NCI-H82 treated with DMSO at 0.1 percent for 48 hours (cell line): Measurements from ENCODE around the gene RNF166.

Source experiments
- DNase-seq: peaks from one replicate; lab custom pipeline; 2025; ENCODE audit not compliant: unreplicated experiment; lab: John Stamatoyannopoulos, UW

The RNF166 gene

DNA sequence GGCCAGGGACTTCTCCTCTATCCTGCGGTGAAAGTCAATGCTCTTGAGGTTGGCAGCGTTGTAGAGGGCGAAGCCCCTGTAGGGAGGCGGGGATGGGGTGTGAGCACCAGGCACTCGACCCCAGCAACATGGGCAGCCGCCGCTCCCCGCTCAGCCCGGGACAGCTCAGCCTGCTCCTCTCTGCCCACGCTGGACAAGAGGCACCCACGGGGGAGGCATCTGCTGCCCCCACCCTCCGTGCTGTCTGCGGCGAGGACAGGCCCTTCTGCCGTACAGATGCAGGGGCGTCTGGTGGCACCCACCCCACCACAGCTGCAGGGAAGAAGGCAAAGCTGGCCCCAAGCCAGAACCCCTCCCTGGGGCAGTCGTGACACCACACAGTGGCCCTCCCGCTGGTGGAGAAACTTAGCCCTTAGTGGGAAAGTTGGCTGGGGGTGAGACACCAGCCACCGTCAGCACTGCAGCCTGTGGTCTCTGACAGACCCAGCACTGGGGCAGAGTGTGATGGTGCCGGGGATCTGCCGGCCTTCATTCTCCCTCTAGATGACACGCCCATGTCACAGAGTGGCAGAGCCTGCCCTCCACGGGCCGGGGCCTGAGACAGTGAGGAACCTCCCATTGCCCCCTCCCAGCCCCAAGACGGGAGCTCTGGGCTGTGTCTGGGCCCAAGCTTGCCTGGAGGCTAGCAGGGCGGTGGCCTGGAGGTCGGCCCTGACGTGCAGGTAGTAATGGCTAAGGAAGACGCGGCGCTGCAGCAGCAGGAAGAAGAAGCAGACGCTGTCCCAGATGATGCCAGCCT, 19.6 kb upstream of the RNF166 start:
- no peak for DNase-seq

DNA sequence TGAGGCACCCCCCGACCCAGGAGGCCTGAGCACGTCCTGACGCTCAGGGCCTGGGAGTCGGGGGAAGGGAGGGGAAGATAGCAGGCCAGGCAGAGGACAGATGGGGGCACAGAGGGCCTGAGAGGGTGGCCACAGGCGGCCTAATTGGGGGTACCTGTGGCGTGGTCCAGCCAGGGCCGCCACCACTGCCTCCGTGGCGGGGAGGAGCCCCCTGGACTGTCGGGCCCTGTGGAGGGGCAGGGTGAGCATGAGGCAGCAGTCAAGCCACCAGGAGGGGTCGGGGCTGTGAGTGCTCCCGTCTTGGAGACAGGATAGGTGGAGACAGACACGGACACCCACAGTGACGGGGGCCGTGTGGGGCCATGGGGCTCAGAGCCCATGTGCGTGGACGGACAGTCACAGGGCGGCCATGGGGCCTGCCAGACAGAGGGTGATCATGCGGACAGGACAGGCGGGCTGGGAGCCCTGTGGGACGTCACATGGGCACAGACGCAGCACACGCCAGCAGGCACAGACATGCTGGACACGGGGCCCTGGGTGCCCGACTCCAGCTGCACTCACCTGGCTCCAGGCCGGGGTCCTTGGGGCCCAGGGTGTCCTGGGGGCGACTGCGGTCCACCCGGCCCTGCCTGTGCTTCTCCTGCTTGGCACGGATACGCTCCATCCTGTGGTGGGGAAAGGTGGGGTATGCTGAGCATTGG, 18.8 kb upstream of the RNF166 start:
- no peak for DNase-seq

DNA sequence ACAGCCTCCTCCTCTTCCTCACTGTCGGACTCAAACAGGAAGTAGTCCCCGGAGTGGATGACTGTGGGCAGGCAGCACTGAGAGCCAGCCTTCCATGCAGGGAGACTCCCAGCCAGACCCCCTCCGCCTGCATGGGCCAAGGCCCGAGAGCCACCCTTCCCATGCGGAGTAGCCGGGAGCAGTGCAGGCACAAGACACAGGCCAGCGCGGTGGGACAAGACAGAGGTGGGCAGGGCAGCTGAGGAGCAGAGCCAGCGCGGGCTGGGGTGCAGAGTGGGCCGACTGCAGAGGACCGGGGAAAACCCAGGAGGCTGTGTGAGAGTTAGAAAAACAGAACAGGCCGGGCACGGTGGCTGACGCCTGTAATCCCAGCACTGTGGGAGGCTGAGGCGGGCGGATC, 17.7 kb upstream of the RNF166 start:
- DNase-seq, result no peak

DNA sequence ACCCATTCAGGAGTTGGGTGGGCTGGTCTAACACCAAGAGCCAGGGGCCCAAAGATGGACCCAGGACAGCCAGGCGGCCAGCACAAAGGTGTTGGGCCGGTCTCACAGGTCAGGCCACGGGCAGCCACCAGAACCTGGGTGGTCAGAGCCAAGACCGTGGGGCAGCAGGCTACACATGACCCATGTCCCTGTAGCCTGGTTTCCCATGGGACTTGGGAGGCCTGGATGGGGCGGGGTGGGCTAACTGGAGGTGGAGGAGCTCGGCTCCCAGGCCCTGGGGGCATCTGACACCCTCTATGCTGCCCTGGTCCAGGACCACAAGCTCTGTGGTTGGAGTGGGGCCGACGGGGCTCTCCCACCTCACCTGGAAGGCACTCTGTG, 17.3 kb upstream of the RNF166 start:
- no peak for DNase-seq

DNA sequence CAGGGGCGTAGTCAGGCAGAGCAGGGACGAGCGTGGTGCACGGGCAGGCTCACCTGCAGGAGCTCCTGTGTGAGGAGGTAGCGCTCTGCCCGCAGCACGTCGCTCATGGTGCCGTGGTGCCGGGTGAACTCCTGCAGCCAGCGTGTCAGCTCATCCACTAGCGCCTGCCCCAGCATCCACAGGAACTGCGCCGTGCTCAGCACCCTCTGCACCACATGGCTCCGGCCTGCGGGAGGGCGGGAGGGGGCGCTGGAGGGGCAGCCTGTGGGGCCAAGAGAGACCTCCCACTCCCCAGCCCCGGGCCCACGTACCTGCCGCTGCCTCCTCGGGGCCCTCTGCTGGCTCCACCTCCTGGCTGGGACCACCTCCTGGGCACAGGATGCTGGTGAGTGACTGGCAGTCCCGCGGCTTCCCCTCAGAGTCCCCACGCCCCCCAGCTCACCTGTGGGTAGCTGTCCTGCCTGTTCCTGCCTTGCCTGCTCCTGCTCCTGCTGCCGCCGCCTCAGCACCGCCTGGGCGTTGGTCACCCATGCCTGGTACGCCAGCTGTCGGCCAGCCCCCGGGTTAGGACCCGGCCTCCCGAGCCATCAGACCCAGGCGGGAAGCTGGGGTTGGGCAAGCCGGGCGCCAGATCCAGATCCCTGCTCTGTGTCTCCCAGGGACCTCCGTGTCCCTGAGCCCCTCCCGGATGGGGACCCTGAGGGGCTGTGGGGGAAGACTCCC, 16.7 kb upstream of the RNF166 start:
- no peak for DNase-seq

DNA sequence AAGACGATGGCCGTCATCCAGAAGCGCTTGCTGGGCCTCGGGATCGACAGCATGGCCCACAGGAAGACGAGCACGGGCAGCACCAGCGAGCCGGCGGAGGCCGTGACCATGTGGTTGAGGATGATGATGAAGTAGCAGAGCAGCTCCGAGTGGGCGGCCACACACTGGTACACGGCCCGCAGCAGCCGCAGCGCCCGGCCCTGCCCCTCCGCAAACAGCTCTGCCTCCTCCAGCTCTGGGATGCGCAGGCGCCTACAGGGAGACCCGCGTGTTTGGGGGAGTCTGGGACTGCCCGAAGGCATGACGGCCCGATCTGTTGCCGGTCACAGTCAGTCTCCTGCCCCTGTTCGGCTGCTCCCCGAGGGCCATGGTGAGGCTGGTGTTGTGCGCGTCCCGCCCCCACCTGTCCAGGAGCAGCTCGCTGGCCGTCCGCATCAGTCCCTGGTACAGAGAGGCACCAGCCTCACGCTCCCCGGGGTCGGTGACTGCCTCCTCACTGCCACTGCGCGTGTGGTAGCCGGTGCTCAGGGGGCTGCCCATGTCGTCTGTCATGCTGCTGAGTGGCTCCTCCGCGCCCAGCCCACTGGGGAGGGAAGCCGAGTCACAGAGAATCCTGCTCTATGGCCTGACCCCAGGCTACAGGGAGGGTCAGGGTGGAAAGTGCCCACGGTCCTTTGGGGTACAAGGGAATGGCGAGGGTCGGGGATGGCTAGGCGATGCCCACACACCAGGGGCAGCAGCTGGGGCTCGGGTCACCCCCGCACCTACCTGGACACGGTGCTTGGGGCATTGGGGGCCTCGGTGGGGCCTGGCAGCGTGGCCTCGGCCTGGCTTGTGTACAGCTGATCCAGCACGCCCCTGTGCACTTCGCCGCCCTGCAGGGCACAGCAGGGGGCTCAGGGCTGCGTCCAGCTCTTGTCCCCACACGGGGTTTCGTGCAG, 15.9 kb upstream of the RNF166 start:
- no peak for DNase-seq

DNA sequence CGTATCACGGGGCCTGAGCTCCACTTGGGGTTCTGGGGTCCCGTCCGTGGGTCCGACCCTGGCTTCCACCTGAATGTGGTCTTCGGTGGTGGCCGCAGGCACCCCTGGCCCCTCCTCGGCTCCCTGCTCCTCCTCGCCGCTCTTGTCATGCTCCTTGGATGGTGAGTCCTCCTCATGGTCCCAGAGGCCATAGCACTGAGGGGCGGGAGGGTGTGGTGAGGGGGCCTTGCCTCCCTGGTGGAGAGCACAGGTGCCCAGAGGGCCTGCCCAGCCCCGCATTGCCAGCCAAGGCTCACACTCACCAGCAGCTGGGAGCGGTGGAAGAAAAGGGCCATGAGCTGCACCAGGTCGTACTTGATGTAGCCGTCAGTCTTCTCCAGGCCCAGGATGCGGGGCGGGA, 15.0 kb upstream of the RNF166 start:
- no peak for DNase-seq

DNA sequence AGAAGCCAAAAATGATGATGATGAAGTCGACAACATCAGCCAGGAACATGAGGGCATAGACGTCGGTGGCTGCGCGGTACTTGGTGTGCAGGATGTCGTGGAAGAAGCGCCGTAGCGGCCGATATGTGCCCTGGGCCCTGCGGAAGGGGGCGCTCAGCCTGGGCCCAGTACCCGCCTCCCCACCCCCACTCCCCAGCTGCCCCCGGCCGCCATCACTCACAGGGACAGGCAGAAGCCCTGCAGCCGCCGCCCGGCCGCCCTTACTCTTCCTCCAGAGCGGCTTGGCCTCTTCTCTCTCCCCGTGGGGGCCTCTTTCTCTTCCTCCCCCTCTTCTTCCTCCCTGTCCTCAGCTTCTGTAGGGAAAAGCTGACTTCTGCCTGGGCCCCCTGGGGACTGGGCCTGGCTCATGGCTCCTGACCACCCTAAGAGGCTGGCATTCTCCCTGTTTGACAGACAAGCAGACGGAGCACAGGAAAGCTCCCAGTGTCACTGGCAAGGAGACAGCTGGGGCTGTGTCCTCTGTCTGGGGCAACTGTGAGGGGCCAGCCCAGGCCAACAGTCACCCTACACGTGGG, 14.3 kb upstream of the RNF166 start:
- no peak for DNase-seq

DNA sequence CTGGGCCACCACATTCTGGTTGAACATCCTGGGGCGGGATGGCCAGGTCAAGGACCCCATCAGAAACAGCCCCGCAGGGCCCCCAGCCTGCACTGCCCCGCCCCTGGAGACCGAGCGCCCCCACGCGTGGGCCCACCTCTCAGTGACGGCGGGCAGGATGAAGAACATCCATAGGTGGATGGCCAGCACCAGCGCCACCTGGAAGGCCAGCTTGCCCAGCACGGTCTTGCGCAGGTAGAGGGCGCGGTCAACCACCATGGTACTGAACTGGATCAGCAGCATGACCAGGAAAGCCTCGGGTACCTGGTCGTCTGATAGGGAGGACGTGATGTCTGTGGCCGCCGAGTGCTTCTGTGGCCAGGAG, 13.7 kb upstream of the RNF166 start:
- no peak for DNase-seq

DNA sequence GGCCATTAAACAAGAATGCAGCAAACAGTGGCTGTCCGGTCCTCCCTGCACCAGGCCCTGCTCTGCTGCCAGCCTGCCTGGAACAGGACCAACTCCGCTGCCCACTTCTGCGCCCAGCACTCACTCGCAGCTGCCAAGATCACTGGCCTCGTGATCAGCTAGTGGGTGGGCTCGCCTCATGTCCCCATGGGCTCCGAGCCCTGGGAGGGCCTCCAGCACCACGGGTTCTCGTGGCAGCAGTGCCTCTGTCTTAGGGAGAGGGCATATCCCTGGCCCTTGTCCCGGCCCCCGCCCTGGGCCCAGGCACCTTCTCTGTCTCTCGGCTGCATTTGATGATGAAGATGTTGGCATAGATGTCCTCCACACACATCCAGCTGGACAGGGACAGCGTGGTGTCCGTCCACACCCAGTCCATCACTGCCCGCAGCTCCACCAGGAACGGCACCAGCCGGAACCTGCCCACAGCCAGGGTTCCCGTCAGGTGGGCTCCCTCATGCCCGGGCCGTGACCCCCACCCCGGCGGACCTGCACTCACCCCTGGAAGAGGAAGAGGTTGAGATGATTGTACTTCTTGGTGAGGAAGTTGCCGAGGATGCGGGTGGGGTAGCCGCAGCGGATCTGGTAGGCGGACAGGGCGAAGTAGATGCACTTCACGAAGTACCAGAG, 13.2 kb upstream of the RNF166 start:
- DNase-seq, result no peak

DNA sequence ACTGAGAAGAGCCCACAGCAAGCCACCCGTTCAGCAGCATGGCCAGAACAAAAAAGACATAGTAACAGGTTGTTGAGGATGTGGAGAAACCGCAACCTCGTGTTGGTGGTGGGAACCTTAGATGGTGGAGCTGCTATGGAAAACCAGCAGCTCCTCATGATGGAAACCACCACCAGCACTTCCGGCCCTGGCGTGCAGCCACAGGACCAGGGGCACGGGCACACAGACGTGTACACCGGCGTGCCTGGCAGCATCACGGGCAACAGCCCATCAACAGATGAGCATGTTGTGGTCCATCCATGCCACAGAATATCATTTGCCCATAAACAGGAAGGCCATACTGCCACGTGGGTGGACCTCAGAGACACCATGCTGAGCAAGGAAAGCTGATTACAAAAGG, 12.0 kb upstream of the RNF166 start:
- DNase-seq, result no peak

DNA sequence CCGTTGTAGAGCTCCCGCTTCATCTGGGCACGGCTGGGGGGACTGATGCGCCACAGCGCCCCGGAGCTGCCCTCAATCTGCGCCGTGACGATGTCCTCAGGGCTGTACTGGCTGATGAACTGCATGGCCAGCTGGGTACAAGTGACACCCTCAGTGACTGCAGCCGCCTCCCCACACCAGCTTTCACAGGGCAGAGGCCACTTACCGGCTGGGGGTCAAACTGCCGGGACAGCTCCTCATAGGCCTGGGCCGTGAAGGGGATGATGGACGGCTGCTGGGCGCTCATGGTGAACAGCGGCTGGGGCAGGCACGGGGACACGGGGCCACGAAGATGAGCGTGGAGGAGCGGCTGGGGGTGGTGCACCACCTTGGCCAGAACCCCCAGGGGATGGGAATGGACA, 10.4 kb upstream of the RNF166 start:
- DNase-seq, result no peak

DNA sequence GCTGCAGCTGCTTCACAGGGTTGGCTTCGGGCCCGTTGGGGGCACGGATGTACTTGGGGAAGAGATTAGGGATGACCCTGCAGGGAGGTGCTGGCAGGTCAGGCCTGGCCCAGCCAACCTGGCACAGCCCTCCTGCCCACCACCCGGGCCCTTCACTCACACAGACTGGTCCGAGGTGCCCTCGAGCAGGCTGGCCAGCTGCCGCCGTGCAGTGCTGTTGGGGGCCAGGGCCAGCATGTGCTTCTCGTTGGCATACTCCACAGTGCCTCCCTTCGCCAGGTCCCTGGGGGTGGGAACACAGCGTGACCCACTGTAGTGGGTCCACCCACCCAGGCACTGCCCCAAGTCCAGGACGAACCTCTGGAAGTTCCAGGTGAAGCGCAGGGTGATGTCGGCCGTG, 10.0 kb upstream of the RNF166 start:
- DNase-seq, result no peak

DNA sequence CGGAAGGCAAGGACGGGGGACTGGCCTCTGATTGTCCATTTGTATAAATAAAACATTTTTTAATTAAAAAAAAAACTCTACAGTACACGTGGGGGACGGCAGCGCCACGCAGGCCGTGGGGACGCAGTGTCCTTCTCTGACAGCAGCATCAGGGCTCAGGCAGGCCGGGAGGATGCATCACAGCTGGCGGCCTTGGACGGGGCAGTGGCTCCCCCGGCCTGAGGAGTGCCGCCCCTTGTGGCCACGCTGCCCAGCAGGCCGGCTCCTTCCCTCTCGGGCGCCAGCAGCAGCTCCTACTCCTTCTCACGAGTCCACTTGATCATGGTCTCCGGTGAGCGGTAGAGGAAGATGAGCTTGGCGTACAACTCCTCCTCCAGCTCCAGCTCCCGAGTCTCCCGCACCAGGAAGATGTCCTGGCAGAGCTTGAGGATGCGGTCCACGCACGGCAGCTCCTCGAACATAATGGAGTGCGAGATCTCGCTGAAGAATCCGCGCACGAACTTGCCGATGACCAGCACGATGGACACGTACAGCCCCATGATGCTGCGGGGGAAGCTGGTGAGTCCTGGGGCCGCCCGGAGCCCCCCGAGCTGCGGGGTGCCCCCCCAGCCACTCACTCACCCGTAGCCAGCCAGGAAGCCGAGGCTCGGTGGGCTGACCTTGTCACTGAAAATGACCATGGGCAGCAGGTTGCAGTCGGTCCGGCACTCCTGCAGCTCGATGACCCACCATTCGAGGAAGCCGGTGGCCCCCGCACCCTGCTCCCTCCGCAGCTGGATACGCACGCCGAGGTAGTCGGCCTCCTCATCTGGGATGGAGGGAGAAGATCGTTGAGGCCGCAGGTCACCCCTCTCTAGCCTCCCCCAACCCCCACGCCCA, 9.3 kb upstream of the RNF166 start:
- no peak for DNase-seq

DNA sequence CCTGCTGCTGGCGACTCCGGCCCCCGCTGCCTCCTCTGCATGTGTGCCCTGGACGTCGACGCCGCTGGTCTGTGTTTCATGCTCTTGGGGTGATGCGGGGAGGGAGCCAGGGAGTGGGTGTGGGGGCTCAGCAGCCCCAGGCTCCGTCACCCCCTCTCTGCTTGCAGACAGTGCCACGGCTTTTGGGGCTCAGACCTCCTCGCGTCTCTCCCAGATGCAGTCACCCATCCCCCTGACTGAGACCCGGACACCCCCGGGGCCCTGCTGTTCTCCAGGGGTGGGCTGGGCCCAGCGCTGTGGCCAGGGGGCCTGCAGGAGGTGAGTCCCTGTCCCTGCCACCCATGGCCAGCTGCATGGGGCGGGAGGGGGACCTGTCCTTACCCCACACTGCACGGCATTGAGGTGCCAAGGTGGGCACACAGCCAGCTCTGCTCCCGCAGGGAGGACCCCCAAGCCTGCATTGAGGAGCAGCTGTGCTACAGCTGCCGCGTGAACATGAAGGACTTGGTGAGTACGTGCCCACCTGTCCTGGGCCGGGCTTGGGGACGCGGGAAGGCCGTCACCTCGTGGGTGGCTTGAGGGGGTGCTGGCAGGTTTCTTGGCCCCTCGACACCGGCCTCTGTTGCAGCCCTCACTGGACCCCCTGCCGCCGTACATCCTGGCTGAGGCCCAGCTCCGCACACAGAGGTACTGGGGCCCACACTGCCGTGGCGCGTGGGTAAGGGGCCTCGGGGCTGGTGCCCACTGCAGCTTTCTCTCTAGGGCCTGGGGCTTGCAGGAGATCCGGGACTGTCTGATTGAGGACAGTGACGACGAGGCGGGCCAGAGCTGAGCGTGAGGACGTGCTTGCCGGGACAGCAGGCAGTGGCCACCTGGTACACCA, 8.5 kb upstream of the RNF166 start:
- DNase-seq, result no peak

DNA sequence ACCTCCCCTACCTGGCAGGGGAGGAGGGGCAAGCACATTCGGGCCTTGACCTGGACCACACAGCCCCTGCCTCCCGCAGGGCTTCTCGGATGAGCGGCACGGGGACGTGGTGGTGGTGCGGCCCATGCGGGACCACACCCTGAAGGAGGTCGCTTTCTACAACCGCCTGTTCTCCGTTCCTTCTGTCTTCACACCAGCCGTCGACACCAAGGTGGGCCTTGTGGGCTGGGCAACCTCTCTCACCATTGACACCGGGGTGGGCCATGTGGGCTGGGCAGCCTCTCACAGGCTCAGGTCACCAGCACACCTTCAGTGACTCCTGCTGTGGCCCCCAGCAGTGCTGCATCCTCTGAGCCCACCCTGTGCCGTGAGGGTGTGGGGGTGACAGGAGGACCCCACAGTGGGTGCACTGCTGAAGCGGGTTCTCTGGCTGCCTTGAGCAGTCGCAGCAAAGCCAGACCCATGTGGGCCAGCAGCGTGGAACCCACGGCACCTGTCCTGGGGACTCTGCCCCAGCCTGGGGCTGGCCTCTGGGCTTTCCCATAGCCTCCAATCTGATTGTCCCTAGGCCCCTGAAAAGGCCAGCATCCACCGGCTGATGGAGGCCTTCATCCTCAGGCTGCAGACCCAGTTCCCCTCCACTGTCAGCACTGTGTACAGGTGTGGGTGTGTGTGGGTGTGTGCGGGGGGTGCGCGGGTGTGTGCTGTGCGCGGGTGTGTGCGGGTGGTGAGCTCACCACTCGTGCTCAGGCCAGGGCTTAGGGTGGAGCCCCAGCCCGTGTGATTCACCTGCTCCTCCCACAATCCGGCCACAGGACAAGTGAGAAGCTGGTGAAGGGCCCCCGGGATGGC, 7.6 kb upstream of the RNF166 start:
- DNase-seq, result no peak

DNA sequence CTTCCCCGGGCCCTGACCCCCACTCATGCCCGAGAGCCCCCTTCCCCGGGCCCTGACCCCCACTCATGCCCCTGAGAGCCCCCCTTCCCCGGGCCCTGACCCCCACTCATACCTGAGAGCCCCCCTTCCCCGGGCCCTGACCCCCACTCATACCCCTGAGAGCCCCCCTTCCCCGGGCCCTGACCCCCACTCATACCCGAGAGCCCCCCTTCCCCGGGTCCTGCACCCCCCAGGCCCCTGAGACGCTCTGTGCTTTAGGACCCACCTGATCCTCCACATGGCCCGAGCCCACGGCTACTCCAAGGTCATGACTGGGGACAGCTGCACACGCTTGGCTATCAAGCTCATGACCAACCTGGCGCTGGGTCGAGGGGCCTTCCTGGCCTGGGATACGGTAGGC, 6.8 kb upstream of the RNF166 start:
- DNase-seq, result no peak
